IPS-15b (cell line): ENCODE data around the gene DCAF6.

ENCODE experiments used
- H3K27me3 ChIP-seq: one replicate; pipeline ENCODE4 v1.6.1; 2013; ENCODE audit warnings: low read length; ENCODE audit not compliant: control insufficient read depth, insufficient read depth
- H3K36me3 ChIP-seq: one replicate; pipeline ENCODE4 v1.6.1; 2013; ENCODE audit warnings: low read length; ENCODE audit not compliant: control insufficient read depth, insufficient read depth
- H3K4me1 ChIP-seq: one replicate; pipeline ENCODE4 v1.6.1; 2013; ENCODE audit warnings: mild to moderate bottlenecking, low read length; ENCODE audit not compliant: control insufficient read depth, insufficient read depth
- H3K4me3 ChIP-seq: one replicate; pipeline ENCODE4 v1.5.1; 2013; ENCODE audit warnings: low read depth, low read length
- H3K9ac ChIP-seq: one replicate; pipeline ENCODE4 v1.6.1; 2013; ENCODE audit warnings: low read depth, mild to moderate bottlenecking, low read length
- H3K9me3 ChIP-seq: one replicate; pipeline ENCODE4 v1.6.1; 2013; ENCODE audit warnings: mild to moderate bottlenecking, low read length; ENCODE audit not compliant: control insufficient read depth, insufficient read depth

Gene DCAF6

DNA sequence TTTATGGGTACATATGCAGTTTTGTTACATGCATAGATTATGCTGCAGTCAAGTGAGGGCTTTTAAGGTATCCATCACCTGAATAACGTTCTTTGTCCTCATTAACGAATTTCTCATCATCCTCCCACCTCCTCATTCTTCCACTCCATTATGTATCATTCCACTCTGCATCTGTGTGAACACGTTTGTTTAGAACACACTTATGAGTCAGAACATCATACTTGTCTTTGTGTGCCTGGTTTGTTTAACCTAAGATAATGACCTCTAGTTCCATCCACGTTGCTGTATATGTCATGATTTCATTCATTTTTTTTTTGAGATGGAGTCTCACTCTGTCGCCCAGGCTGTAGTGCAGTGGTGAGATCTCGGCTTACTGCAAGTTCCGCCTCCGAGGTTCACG, 7.1 kb downstream of the DCAF6 start:
- Histone ChIP-seq H3K4me1 (no peaks in the 10 kb centered on the region), H3K9me3 (no peaks in the 10 kb centered on the region), H3K4me3 (no peak overlapping the region), H3K9ac (no peak overlapping the region), H3K36me3 (no peaks in the 10 kb centered on the region), H3K27me3 (no peaks in the 10 kb centered on the region)

DNA sequence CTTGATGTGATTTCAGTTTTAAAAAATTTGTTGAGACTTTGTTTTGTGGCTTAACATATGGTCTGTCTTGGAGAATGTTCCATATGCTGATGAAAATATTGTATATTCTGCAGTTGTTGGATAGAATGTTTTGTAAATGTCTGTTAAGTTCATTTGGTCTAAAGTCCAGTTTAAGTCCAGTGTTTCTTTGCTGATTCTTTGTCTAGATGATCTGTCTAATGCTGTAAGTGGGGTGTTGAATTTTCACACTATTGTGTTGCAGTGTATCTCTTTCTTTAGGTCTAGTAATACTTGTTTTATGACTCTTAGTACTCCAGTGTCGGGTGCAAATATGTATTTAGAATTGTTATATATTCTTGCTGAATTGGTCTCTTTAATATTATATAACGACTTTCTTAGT, 11.2 kb downstream of the DCAF6 start:
- no peaks in the 10 kb centered on the region for H3K36me3 ChIP-seq
- H3K4me1 ChIP-seq, result no peaks in the 10 kb centered on the region
- H3K9me3 ChIP-seq, result no peaks in the 10 kb centered on the region
- no peaks in the 10 kb centered on the region for H3K27me3 ChIP-seq
- no peak overlapping the region for H3K4me3 ChIP-seq
- no peak overlapping the region for H3K9ac ChIP-seq

DNA sequence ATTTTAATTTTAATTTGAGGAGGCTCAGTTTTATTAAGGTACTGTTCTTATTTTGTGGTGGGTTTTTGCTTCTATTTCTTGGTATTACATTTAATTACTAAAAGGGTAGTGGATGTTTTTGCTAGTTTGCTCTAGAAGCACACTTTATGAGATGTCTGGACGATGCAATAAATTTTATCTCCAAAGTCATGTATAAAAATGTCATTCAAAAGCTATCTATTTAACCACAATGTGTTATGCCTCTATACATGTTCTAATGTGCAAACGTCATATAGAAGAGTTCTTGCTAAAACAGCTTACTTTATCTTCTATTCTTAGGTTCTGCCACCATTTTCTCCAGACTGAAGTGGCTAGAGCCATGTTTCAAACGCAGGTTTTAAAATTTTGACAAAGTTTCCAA, 13.3 kb downstream of the DCAF6 start:
- no peak overlapping the region for H3K4me3 ChIP-seq
- H3K36me3 ChIP-seq, result no peaks in the 10 kb centered on the region
- no peaks in the 10 kb centered on the region for H3K9me3 ChIP-seq
- H3K27me3 ChIP-seq, result no peaks in the 10 kb centered on the region
- H3K9ac ChIP-seq, result no peak overlapping the region
- H3K4me1 ChIP-seq, result no peaks in the 10 kb centered on the region

DNA sequence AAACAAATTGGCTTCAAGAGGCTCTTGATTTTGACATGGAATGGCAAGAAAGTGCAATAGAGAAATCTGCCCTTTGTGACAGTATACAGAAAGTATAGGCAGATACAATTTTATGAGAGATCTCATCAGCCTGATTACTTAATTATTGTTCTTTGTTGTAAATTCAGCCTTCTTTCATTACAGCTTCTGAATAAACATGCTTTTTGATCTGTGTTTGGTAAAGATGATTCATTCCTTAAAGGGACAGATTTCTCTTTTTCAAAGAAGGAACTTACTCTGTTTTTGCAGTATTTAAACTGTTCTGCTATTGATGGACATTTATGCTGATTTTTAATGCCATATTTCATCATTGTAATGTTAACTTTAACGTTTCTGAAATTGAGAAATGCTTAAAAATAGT, 14.1 kb downstream of the DCAF6 start:
- Histone ChIP-seq H3K9me3 (no peaks in the 10 kb centered on the region), H3K9ac (no peak overlapping the region), H3K4me1 (no peaks in the 10 kb centered on the region), H3K36me3 (no peaks in the 10 kb centered on the region), H3K4me3 (no peak overlapping the region), H3K27me3 (no peaks in the 10 kb centered on the region)

DNA sequence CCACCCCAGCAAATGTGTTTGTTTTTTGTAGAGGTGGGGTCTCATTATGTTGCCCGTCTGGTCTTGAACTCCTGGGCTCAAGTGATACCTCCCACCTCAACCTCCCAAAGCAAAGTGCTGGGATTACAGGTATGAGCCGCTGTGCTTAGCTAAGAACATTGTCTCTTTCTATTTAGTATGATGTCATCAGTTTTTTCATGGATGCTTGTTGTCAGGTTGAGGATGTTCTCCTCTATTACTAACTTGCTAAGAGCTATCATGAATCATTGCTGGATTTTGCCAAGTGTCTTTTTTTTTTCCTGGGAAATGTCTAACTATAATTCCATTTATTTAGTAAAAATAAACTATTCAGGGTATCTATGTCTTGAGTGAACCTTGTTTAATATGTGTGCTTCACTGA, 19.4 kb downstream of the DCAF6 start:
- no peaks in the 10 kb centered on the region for H3K27me3 ChIP-seq
- no peak overlapping the region for H3K9ac ChIP-seq
- no peak overlapping the region for H3K4me3 ChIP-seq
- H3K9me3 ChIP-seq, result no peaks in the 10 kb centered on the region
- no peaks in the 10 kb centered on the region for H3K36me3 ChIP-seq
- H3K4me1 ChIP-seq, result no peaks in the 10 kb centered on the region

DNA sequence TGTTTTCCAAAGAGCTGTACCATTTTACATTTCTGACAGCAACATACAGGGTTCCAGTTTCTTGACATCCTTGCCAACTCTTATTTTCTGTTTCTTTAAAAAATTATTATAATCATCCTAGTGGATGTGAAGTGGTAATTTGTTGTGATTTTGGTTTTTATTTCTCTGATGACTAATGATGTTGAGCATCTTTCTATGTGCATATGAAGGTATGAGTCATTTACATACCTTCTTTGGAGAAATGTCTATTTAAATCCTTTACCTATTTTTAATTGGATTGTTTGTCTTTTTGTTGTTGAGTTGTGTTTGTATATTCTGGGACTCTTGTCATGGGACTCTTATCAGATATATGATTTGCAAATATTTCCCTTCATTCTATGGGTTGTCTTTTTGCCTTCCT, 21.2 kb downstream of the DCAF6 start:
- H3K9me3 ChIP-seq, result no peaks in the 10 kb centered on the region
- no peaks in the 10 kb centered on the region for H3K27me3 ChIP-seq
- H3K9ac ChIP-seq, result no peak overlapping the region
- no peak overlapping the region for H3K4me3 ChIP-seq
- H3K4me1 ChIP-seq, result no peaks in the 10 kb centered on the region
- H3K36me3 ChIP-seq, result no peaks in the 10 kb centered on the region

DNA sequence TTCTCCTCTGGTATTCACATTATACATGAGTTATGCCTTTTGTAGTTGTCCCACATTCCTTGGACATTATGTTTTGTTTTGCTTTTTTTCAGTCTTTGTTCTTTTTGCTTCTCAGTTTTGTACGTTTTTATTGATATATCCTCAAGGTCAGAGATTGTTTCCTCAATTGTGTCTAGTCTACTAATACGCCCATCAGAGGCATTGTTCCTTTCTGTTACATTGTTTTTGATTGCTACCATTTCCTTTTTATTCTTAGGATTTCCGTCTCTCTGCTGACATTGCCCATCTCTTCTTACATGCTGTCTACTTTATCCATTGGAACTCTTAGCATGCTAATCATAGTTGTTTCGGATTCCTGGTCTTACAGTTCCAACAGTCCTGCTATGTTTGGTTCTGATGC, 28.2 kb downstream of the DCAF6 start:
- no peaks in the 10 kb centered on the region for H3K9me3 ChIP-seq
- H3K9ac ChIP-seq, result no peak overlapping the region
- H3K36me3 ChIP-seq, result peaks cover 2% of the 10 kb centered on the region
- H3K27me3 ChIP-seq, result no peaks in the 10 kb centered on the region
- H3K4me3 ChIP-seq, result no peak overlapping the region
- no peaks in the 10 kb centered on the region for H3K4me1 ChIP-seq

DNA sequence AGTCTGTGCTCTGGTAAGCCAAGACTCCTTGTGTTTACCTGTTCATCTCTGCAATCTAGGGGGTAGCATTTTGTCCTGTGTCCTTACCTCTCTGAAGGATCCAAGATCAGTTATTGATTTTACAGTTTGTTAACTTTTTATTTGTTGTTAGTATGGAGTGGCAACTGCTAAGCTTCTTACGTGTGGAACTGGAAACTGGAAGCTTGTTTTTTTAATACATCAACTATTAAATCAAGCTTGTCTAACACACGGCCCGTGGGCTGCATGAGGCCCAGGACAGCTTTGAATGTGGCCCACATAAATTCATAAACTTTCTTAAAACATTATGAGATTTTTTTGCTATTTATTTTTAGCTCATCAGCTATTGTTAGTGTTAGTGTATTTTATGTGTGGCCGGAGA, 29.6 kb downstream of the DCAF6 start:
- Histone ChIP-seq H3K9ac (no peak overlapping the region), H3K36me3 (peaks cover 2% of the 10 kb centered on the region), H3K27me3 (no peaks in the 10 kb centered on the region), H3K9me3 (no peaks in the 10 kb centered on the region), H3K4me3 (no peak overlapping the region), H3K4me1 (no peaks in the 10 kb centered on the region)

DNA sequence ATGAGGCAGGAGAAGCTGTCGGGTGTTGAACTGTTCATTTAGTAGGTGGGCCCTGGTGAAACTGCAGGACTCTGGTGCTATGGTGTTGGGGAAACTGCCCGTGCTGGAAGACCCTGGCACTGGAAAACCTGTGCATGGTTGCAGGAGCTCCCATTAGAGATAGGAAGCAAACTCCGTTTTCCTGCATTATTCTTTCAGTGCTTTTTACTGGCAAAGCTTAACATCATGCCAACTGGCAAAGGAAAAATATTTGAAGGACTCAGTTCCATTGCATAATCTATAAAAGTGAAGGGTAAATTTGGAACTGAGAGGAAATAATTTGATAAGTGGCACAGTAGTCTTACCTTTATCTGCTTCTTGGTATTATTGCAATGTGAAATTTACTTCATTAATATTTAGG, 32.1 kb downstream of the DCAF6 start:
- Histone ChIP-seq H3K27me3 (no peaks in the 10 kb centered on the region), H3K4me1 (no peaks in the 10 kb centered on the region), H3K9ac (no peak overlapping the region), H3K9me3 (no peaks in the 10 kb centered on the region), H3K36me3 (peaks cover 2% of the 10 kb centered on the region), H3K4me3 (no peak overlapping the region)

DNA sequence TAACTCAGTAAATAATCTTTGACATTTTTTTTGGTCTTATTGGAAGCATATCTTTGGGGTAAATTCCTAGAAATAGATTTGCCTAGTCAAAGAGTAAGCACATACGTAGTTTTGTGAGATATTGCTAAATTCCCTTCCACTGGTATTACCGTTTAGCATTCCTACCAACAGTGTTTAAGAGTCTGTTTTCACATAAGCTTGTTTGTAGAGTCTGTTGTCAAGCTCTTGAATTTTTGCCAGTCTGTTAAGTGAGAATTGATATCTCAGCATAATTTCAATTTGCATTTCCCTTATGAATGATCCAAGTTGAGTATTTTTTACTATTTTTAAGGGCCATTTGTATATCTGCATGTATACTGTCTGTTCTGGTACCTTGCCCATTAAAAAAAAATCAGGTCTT, 37.3 kb downstream of the DCAF6 start:
- no peaks in the 10 kb centered on the region for H3K27me3 ChIP-seq
- no peaks in the 10 kb centered on the region for H3K36me3 ChIP-seq
- H3K4me1 ChIP-seq, result no peaks in the 10 kb centered on the region
- no peak overlapping the region for H3K4me3 ChIP-seq
- no peaks in the 10 kb centered on the region for H3K9me3 ChIP-seq
- H3K9ac ChIP-seq, result no peak overlapping the region

DNA sequence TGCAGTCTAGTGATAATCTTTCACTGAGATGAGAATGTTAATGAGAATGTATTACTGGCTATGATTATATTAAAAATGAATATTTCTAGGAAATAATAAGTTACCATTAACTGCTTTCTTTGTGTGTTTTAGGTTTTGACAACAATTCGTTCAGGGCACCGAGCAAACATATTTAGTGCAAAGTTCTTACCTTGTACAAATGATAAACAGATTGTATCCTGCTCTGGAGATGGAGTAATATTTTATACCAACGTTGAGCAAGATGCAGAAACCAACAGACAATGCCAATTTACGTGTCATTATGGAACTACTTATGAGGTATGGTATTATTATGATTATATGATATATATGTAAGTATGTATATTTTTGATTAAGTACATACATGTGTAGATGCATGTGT, 38.2 kb downstream of the DCAF6 start:
- no peaks in the 10 kb centered on the region for H3K36me3 ChIP-seq
- no peaks in the 10 kb centered on the region for H3K4me1 ChIP-seq
- H3K9me3 ChIP-seq, result no peaks in the 10 kb centered on the region
- H3K9ac ChIP-seq, result no peak overlapping the region
- no peaks in the 10 kb centered on the region for H3K27me3 ChIP-seq
- no peak overlapping the region for H3K4me3 ChIP-seq

DNA sequence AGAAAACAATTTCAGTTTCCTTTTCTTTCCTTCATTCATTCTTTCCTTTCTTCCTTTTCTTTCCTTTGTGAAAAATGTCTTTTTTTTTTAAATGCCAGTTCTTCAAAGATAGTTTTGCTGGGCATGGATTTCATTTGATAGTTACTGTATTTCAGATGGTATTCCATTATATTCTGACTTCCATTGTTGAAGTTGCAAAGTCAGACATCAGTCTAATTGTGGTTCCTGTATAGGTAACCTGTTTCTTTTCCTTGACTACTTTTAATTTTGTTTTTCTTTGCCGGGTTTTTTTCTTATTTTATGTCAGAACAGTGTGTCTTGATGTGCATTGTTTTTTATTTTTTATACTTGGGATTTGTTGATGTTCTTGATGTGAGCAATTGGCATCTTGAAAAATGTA, 40.8 kb downstream of the DCAF6 start:
- no peaks in the 10 kb centered on the region for H3K4me1 ChIP-seq
- H3K36me3 ChIP-seq, result no peaks in the 10 kb centered on the region
- H3K9ac ChIP-seq, result no peak overlapping the region

DNA sequence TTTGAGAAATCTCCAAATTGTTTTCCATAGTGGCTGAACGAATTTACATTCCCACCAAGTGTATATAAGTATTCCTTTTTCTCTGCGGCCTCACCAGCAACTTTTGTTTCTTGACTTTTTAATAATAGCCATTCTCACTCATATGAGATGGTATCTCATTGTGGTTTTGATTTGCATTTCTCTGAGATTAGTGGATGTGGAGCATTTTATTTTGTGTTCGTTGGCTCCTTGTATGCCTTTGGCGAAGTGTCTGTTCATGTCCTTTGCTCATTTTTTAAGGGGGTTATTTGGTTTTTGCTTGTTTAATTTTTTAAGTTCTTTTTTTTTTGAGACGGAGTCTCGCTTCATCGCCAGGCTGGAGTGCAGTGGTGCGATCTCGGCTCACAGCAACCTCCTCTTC, 45.5 kb downstream of the DCAF6 start:
- no peaks in the 10 kb centered on the region for H3K4me1 ChIP-seq
- no peaks in the 10 kb centered on the region for H3K9me3 ChIP-seq
- no peak overlapping the region for H3K4me3 ChIP-seq
- no peaks in the 10 kb centered on the region for H3K27me3 ChIP-seq
- no peaks in the 10 kb centered on the region for H3K36me3 ChIP-seq
- H3K9ac ChIP-seq, result no peak overlapping the region

More for the DNA sequence above, 40.8 kb downstream of the DCAF6 start:
- H3K27me3 ChIP-seq, result no peaks in the 10 kb centered on the region
- H3K9me3 ChIP-seq, result no peaks in the 10 kb centered on the region
- H3K4me3 ChIP-seq, result no peak overlapping the region
